Measurements from ENCODE around the gene CCDC188.

- TF ChIP-seq POLR2A (IDR thresholded peaks at IDR 0.05) = no peak
- TF ChIP-seq, protein P1, sequence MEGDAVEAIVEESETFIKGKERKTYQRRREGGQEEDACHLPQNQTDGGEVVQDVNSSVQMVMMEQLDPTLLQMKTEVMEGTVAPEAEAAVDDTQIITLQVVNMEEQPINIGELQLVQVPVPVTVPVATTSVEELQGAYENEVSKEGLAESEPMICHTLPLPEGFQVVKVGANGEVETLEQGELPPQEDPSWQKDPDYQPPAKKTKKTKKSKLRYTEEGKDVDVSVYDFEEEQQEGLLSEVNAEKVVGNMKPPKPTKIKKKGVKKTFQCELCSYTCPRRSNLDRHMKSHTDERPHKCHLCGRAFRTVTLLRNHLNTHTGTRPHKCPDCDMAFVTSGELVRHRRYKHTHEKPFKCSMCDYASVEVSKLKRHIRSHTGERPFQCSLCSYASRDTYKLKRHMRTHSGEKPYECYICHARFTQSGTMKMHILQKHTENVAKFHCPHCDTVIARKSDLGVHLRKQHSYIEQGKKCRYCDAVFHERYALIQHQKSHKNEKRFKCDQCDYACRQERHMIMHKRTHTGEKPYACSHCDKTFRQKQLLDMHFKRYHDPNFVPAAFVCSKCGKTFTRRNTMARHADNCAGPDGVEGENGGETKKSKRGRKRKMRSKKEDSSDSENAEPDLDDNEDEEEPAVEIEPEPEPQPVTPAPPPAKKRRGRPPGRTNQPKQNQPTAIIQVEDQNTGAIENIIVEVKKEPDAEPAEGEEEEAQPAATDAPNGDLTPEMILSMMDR (IDR thresholded peaks at IDR 0.05) = no peak
These were observed 48.6 kb downstream of the CCDC188 start for GRCh38 chr22:20102203-20102780.

All from adrenal gland (tissue), 5 donors.